HAP-1 (cell line): Measurements from ENCODE around the gene C15orf39.

ENCODE experiments used
- DNase-seq, 2 experiments: peaks; one replicate each; pipeline ENCODE4 v3.0.0-alpha.2; 2016 to 2020; ENCODE audit warnings: low spot score in 2 of 2
- H3K27me3 ChIP-seq: fragments of 250-450 bp; sonication (Bioruptor Pico); 2 replicates; pipeline ENCODE4 v1.5.1; 2020; ENCODE audit warnings: low read depth, mild to moderate bottlenecking, moderate library complexity
- H3K36me3 ChIP-seq: fragments of 250-450 bp; sonication (Bioruptor Pico); replicated peaks from 2 replicates; pipeline ENCODE4 v1.5.1; 2020; ENCODE audit warnings: mild to moderate bottlenecking
- H3K4me1 ChIP-seq: fragments of 250-450 bp; sonication (Bioruptor Pico); 2 replicates; pipeline ENCODE4 v1.5.1; 2020; ENCODE audit warnings: mild to moderate bottlenecking
- H3K4me3 ChIP-seq: fragments of 250-450 bp; sonication (Bioruptor Pico); 2 replicates; pipeline ENCODE4 v1.5.1; 2020; ENCODE audit warnings: mild to moderate bottlenecking, moderate library complexity
- H3K9me3 ChIP-seq: fragments of 250-450 bp; sonication (Bioruptor Pico); 2 replicates; pipeline ENCODE4 v1.5.1; 2020; ENCODE audit warnings: mild to moderate bottlenecking, moderate library complexity
- in situ Hi-C: fragments of 300-500 bp; cut with MboI; formaldehyde crosslinking; loops from 3 replicates; pipeline ENCODE4 v1.14.3; 2020; ENCODE audit warnings: low sequenced_read_pairs, inconsistent platforms, mixed read lengths

The C15orf39 gene

DNA sequence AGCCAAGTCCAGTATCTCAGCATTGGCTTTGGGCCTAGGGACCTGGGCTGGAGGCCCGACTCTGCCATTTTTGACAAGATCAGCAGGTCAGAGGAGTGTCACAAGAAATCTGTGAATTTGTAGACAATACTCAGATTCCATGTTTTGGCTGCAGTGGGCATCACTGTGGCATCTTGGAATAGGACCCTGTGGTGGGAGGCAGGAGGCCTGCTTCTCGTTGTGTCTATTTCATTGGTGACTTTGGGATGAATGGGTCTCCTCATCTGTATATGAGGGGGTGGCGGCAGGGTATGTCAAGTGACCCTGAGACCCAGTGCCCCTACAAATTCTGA is 3.3 kb downstream of the C15orf39 start:
- no peaks in the 10 kb centered on the region for H3K27me3 ChIP-seq
- H3K4me3 ChIP-seq, result no peak overlapping the region
- peaks cover 25% of the 10 kb centered on the region for H3K4me1 ChIP-seq
- DNase-seq, result no peak
- in situ Hi-C loops, result loop anchor here (10.0 kb wide), 1 partner anchor 430 kb away; no protein-coding TSS in a partner anchor
- no peaks in the 10 kb centered on the region for H3K9me3 ChIP-seq
- peaks cover 61% of the 10 kb centered on the region for H3K36me3 ChIP-seq

DNA sequence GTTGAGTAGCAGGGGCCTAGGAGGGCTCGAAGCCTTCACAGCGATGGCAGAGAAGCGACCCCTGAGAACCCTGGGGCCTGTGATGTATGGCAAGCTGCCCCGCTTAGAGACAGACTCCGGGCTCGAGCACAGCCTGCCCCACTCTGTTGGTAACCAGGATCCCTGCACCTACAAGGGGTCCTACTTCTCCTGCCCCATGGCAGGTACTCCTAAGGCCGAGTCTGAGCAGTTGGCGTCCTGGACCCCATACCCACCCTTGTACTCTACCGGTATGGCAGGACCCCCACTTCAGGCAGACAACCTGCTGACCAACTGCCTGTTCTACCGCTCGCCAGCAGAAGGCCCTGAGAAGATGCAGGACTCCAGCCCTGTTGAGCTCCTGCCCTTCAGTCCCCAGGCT is 4.3 kb downstream of the C15orf39 start:
- Histone ChIP-seq H3K27me3 (no peaks in the 10 kb centered on the region), H3K36me3 (peaks cover 71% of the 10 kb centered on the region), H3K9me3 (no peaks in the 10 kb centered on the region), H3K4me1 (peaks cover 23% of the 10 kb centered on the region), H3K4me3 (no peak overlapping the region)
- no peak for DNase-seq
- in situ Hi-C loops, result loop anchor here (10.0 kb wide), 1 partner anchor 431 kb away; no protein-coding TSS in a partner anchor

DNA sequence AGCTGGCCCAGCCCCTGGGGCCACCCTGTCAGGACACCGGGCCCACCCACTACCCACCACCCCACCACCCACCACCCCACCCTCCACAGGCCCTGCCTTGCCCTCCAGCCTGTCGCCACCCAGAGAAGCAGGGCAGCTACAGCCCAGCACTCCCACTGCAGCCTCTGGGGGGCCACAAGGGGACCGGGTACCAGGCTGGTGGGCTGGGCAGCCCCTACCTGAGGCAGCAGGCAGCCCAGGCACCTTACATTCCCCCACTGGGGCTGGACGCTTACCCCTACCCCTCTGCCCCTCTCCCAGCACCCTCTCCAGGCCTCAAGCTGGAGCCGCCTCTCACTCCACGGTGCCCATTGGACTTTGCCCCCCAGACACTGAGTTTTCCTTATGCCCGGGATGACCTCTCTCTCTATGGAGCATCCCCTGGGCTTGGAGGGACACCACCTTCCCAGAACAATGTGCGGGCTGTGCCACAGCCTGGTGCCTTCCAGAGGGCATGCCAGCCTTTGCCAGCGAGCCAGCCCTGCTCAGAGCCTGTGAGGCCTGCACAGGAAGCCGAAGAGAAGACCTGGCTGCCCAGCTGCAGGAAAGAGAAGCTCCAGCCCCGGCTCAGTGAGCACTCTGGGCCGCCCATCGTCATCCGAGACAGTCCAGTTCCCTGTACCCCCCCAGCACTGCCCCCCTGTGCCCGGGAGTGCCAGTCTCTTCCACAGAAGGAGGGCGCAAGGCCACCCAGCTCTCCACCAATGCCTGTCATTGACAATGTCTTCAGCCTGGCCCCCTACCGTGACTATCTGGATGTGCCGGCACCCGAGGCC is 5.3 kb downstream of the C15orf39 start:
- Histone ChIP-seq H3K4me1 (peaks cover 18% of the 10 kb centered on the region), H3K9me3 (no peaks in the 10 kb centered on the region), H3K36me3 (peaks cover 78% of the 10 kb centered on the region), H3K27me3 (no peaks in the 10 kb centered on the region), H3K4me3 (no peak overlapping the region)
- in situ Hi-C loops, result loop anchor here (10.0 kb wide), 1 partner anchor 432 kb away; no protein-coding TSS in a partner anchor
- DNase-seq, result no peak

DNA sequence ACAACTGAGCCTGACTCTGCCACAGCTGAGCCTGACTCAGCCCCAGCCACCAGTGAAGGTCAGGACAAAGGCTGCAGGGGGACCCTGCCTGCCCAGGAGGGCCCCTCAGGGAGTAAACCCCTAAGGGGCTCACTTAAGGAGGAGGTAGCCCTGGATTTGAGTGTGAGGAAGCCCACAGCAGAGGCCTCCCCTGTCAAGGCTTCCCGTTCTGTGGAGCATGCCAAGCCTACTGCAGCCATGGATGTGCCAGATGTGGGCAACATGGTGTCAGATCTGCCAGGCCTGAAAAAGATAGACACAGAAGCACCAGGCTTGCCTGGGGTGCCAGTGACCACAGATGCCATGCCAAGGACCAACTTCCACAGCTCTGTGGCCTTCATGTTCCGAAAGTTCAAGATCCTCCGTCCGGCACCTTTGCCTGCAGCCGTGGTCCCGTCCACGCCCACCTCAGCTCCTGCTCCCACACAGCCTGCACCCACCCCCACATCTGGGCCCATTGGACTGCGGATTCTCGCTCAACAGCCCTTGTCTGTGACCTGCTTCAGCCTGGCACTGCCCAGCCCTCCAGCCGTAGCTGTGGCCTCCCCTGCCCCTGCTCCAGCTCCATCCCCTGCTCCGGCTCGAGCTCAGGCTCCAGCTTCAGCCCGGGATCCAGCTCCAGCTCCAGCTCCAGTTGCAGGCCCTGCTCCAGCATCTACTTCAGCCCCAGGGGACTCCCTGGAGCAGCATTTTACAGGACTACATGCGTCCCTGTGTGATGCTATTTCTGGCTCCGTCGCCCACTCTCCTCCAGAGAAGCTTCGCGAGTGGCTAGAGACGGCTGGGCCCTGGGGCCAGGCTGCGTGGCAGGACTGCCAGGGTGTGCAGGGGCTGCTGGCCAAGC is 6.2 kb downstream of the C15orf39 start:
- in situ Hi-C loops, result loop anchor here (10.0 kb wide), 1 partner anchor 433 kb away; no protein-coding TSS in a partner anchor
- Histone ChIP-seq H3K36me3 (peaks cover 79% of the 10 kb centered on the region), H3K4me1 (peaks cover 18% of the 10 kb centered on the region), H3K27me3 (no peaks in the 10 kb centered on the region), H3K4me3 (no peak overlapping the region), H3K9me3 (no peaks in the 10 kb centered on the region)
- no peak for DNase-seq

DNA sequence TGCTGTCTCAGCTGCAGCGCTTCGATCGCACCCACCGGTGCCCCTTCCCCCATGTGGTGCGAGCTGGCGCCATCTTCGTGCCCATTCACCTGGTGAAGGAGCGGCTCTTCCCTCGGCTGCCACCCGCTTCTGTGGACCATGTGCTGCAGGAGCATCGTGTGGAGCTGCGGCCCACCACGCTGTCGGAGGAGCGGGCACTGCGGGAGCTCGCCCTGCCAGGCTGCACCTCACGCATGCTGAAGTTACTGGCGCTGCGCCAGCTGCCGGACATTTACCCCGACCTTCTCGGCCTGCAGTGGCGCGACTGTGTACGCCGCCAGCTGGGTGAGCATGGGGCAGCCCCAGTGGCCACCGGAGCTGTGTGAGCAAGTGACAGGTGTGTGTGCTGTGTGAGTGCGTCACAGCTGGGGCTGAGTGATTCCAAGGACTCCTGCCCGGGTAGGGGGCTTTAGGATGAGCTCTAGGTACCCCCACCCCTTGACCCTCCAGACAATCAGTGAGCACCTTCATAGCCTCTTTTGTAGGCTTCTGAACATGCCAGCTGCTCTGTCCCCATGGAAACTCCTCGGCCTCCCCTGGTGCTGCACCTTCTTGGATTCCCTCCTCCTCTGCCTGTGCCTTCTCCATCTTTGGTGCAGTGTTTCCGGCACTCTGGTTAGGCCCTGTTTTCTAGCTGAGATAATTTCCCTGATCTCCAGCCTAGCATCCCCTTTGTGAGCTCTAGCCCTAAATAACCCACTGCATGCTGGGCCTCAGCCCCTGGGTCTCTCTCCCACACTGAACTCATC is 7.0 kb downstream of the C15orf39 start:
- peaks cover 85% of the 10 kb centered on the region for H3K36me3 ChIP-seq
- DNase-seq, result no peak
- no peak overlapping the region for H3K4me3 ChIP-seq
- H3K4me1 ChIP-seq, result peaks cover 15% of the 10 kb centered on the region
- H3K9me3 ChIP-seq, result no peaks in the 10 kb centered on the region
- no peaks in the 10 kb centered on the region for H3K27me3 ChIP-seq
- in situ Hi-C loops, result loop anchor here (10.0 kb wide), 1 partner anchor 434 kb away; no protein-coding TSS in a partner anchor

DNA sequence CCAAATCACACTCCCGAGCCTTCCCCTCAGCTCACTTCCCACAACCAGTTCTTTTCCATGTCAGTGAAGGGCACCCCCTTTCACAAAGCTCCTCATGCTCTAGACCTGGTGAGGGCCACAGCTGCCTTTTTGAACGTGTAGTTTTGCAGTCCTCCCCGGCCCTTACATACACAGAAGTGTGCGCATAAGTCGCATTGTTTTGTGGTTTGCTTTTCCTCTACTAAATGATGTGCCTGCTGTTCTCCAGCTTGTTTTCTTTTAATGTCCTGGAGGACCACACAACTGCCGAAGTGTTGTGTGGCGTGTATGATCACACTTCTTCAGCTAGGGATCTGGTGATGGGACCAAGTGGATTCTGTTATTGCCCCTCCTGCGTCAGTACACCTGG is 7.6 kb downstream of the C15orf39 start:
- in situ Hi-C loops, result loop anchor here (10.0 kb wide), 1 partner anchor 434 kb away; no protein-coding TSS in a partner anchor

DNA sequence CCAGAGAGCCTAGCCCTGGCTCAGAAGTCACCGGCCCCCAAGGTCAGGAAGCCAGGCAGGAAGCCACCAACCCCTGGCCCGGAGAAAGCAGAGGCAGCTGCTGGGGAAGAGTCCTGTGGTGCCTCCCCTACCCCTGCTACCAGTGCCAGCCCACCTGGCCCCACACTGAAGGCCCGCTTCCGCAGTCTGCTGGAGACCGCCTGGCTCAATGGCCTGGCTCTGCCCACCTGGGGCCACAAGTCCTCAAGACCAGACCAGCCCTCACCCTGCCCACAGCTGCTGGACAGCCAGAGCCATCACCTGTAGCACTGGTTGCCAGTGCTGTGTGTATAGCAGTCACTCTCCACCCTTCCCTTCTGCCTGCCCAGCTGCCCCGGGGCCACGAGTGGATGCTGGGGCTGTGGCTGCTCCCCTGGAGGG is 9.1 kb downstream of the C15orf39 start:
- H3K36me3 ChIP-seq, result peaks cover 75% of the 10 kb centered on the region

More for the DNA sequence above, 7.6 kb downstream of the C15orf39 start:
- no peak overlapping the region for H3K4me3 ChIP-seq
- peaks cover 85% of the 10 kb centered on the region for H3K36me3 ChIP-seq
- no peaks in the 10 kb centered on the region for H3K9me3 ChIP-seq
- DNase-seq, result no peak
- no peaks in the 10 kb centered on the region for H3K27me3 ChIP-seq
- peaks cover 9% of the 10 kb centered on the region for H3K4me1 ChIP-seq

DNA sequence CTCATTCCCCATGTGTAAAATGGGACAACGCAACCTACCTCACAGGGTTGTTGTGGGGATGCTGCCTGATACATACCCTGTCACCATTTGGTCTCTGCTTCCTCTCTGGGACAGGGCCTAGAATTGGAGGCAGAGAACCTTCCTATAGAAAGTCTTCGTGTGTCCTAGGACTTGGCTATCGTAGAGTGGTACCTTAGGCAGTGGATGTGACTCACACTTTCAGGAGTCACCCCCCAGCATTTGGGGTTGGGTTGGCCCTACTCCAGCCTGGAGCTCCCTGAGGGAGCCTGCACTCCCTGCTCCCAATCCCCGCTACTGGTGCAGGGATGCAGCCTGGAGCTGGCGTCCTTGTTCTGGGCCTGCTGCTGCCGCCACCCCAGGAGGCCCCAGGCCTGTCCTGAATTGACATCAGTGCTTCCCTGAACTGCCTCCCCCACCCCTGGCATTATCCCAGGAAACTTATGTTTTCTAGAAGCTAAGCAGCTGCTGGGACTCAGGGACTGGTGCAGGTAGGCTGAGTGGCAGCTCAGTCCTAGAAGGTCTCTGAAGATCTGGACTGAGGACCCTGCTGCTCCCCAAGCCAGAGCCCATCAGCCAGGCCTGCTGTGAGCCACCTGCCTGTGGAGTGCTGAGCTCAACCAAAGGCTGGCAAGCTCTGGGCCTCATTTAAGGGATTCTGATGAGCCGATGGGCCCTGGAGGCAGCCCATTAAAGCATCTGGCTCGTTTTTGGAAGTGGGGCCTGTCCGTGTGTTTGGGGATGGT is 9.9 kb downstream of the C15orf39 start:
- H3K4me3 ChIP-seq, result no peak overlapping the region
- H3K9me3 ChIP-seq, result no peaks in the 10 kb centered on the region
- H3K36me3 ChIP-seq, result peaks cover 67% of the 10 kb centered on the region
- no peaks in the 10 kb centered on the region for H3K27me3 ChIP-seq
- H3K4me1 ChIP-seq, result no peaks in the 10 kb centered on the region
- in situ Hi-C loops, result no loop called here
- no peak for DNase-seq

More for the DNA sequence above, 9.1 kb downstream of the C15orf39 start:
- H3K4me1 ChIP-seq, result no peaks in the 10 kb centered on the region
- no peak for DNase-seq
- H3K9me3 ChIP-seq, result no peaks in the 10 kb centered on the region
- H3K27me3 ChIP-seq, result no peaks in the 10 kb centered on the region
- no peak overlapping the region for H3K4me3 ChIP-seq
- in situ Hi-C loops, result no loop called here

DNA sequence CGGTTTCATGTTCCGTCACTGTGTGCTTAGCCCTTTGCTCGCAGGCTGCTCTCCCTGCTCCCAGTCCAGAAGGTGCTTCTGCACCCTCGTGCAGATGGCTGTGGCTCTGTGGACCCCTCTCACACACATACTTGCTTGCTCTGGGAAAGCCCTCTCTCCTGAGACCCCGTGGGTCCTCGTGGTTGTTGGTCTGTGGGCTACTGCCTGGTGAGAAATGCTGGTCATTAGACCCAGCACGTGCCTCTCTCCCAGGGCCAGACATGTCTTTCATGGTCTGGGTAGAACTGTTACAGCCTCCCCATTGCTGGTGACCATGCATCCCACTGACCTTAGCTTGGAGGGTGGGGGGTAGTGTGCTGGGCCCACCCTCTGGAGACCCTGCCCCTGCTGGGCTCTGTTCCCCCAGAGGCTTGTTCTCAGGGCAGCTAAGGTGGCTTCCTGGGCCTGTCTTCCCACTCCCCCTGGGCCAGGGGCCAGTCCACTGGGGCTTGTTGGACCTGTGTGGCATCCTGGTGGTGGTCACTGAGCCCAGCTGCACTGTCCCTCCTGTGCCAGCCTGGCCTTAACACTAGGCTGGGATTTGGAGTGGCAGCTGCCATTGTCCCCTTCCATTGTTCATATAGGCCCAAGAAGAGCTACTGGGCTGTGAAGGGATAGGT is 10.6 kb downstream of the C15orf39 start:
- Histone ChIP-seq H3K36me3 (peaks cover 62% of the 10 kb centered on the region), H3K9me3 (no peaks in the 10 kb centered on the region), H3K27me3 (no peaks in the 10 kb centered on the region), H3K4me1 (no peaks in the 10 kb centered on the region), H3K4me3 (no peak overlapping the region)
- no peak for DNase-seq
- in situ Hi-C loops, result no loop called here

DNA sequence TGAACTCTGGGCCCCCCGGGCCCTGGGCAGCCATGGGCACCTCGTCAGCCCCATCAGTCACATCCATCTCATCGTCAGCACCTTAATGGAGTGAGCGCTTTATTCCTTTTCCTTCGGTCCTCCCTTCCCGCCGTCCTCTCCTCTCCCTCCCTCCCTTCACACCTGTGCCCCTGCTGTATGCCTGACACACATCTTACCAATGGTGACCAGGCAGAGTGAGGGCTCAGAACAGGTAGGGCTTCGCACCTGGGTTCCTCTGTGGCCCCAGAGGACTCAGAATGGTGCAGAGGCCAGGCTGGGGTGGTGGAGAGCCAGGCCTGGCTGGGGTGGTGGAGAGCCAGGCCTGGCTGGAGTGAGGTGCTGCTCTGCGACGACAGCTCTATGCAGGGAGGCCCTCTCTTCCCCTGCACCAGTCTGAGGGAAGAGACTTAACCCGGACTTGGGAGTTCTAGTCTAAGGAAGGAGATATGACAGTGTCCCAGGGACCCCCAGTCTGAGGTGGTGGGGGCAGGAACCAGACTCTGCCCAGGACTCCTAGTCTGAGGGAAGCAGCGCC is 11.6 kb downstream of the C15orf39 start:
- in situ Hi-C loops, result no loop called here
- H3K4me1 ChIP-seq, result no peaks in the 10 kb centered on the region
- no peak overlapping the region for H3K4me3 ChIP-seq
- H3K36me3 ChIP-seq, result peaks cover 52% of the 10 kb centered on the region
- no peak for DNase-seq
- H3K27me3 ChIP-seq, result no peaks in the 10 kb centered on the region
- no peaks in the 10 kb centered on the region for H3K9me3 ChIP-seq

DNA sequence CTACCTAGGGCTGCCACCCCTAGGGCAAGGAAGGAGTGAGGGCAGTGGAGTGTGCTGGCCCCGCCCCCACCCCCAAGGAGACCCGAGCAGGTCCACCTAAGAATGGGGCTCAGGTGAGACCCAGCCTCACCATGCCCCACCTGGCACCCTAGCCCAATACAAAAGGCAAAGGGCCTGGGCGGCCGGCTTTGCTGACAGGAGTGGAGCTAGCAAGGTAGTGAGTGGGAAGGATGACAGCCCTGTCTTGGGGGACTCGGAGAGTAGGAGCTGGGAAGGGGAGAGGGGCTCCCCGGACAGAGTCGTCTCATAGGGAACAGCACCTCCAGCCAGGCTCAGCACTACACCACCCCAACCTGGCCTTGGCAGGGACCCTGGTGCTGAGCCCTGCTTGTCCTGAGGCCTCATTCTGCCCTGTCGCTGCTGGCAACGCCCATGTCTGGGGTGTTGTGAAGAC is 12.1 kb downstream of the C15orf39 start:
- Histone ChIP-seq H3K9me3 (no peaks in the 10 kb centered on the region), H3K36me3 (peaks cover 47% of the 10 kb centered on the region), H3K4me1 (no peaks in the 10 kb centered on the region), H3K27me3 (no peaks in the 10 kb centered on the region), H3K4me3 (no peak overlapping the region)
- no peak for DNase-seq
- in situ Hi-C loops, result no loop called here
